ENCODE results near the gene RXFP2. TPM values are rescaled to one million over a fixed set of nuclear protein-coding genes. Genes with fewer than 3 reads are reported as not detected.

The RXFP2 gene
- total and polyA plus RNA-seq, 2 donors from 2014 or later, result 0.09 TPM; not detected in 1

GRCh38 chr13:31826521-31826920 lies 87.2 kb downstream of the RXFP2 start:
- no peaks in the 10 kb centered on the region for H3K9me3 ChIP-seq (ENCODE audit: control insufficient read depth in 2 of 3, insufficient read depth in 1 of 3, low read length in 3 of 3)
- no peak overlapping the region for H3K4me3 ChIP-seq (ENCODE audit: low read length in 3 of 3)
- H3K4me1 ChIP-seq (ENCODE audit: control insufficient read depth in 2 of 3, insufficient read depth in 2 of 3, low read depth in 1 of 3, low read length in 3 of 3), result no peaks in the 10 kb centered on the region
- DNase-seq (no peak), FAIRE-seq (no peak)
- no peak overlapping the region for H3K9ac ChIP-seq (ENCODE audit: low read length in 3 of 3)
- H3K27me3 ChIP-seq (ENCODE audit: control insufficient read depth, insufficient read depth, low read length), result no peaks in the 10 kb centered on the region
- no peak for TF ChIP-seq CTCF (IDR thresholded peaks at IDR 0.05; ENCODE audit: borderline replicate concordance, extremely low read depth, insufficient read depth)
- no peaks in the 10 kb centered on the region for H3K36me3 ChIP-seq (ENCODE audit: control insufficient read depth in 2 of 3, insufficient read depth in 3 of 3, low read length in 3 of 3)
- intact Hi-C loops (cut with DNase I), result no loop called here
- no peak overlapping the region for H3K27ac ChIP-seq (ENCODE audit: low read depth in 2 of 2, low read length in 2 of 2)

GRCh38 chr13:31827707-31828106 lies 88.4 kb downstream of the RXFP2 start:
- intact Hi-C loops (cut with DNase I), result no loop called here
- Histone ChIP-seq H3K4me3 (ENCODE audit: low read length in 3 of 3) (no peak overlapping the region), H3K27me3 (ENCODE audit: control insufficient read depth, insufficient read depth, low read length) (no peaks in the 10 kb centered on the region), H3K9ac (ENCODE audit: low read length in 3 of 3) (no peak overlapping the region), H3K36me3 (ENCODE audit: control insufficient read depth in 2 of 3, insufficient read depth in 3 of 3, low read length in 3 of 3) (no peaks in the 10 kb centered on the region), H3K27ac (ENCODE audit: low read depth in 2 of 2, low read length in 2 of 2) (no peak overlapping the region), H3K9me3 (ENCODE audit: control insufficient read depth in 2 of 3, insufficient read depth in 1 of 3, low read length in 3 of 3) (no peaks in the 10 kb centered on the region), H3K4me1 (ENCODE audit: control insufficient read depth in 2 of 3, insufficient read depth in 2 of 3, low read depth in 1 of 3, low read length in 3 of 3) (no peaks in the 10 kb centered on the region)
- TF ChIP-seq CTCF (IDR thresholded peaks at IDR 0.05; ENCODE audit: borderline replicate concordance, extremely low read depth, insufficient read depth), result no peak
- FAIRE-seq (no peak), DNase-seq (peak in 1 of 5 donors; percentile 3)

- no peak overlapping the region for H3K9ac ChIP-seq (ENCODE audit: low read length in 3 of 3)
- H3K27ac ChIP-seq (ENCODE audit: low read depth in 2 of 2, low read length in 2 of 2), result no peak overlapping the region
- H3K4me1 ChIP-seq (ENCODE audit: control insufficient read depth in 2 of 3, insufficient read depth in 2 of 3, low read depth in 1 of 3, low read length in 3 of 3), result no peaks in the 10 kb centered on the region
- no peak overlapping the region for H3K4me3 ChIP-seq (ENCODE audit: low read length in 3 of 3)
- no peaks in the 10 kb centered on the region for H3K9me3 ChIP-seq (ENCODE audit: control insufficient read depth in 2 of 3, insufficient read depth in 1 of 3, low read length in 3 of 3)
- no peak for DNase-seq
- no peak for FAIRE-seq
- intact Hi-C loops (cut with DNase I), result no loop called here
- no peak for TF ChIP-seq CTCF (IDR thresholded peaks at IDR 0.05; ENCODE audit: borderline replicate concordance, extremely low read depth, insufficient read depth)
- H3K36me3 ChIP-seq (ENCODE audit: control insufficient read depth in 2 of 3, insufficient read depth in 3 of 3, low read length in 3 of 3), result no peaks in the 10 kb centered on the region
- H3K27me3 ChIP-seq (ENCODE audit: control insufficient read depth, insufficient read depth, low read length), result no peaks in the 10 kb centered on the region
Measured at GRCh38 chr13:31835932-31836331, 96.6 kb downstream of the RXFP2 start.

- no peaks in the 10 kb centered on the region for H3K36me3 ChIP-seq (ENCODE audit: control insufficient read depth in 2 of 3, insufficient read depth in 3 of 3, low read length in 3 of 3)
- H3K4me3 ChIP-seq (ENCODE audit: low read length in 3 of 3), result no peak overlapping the region
- no peak for DNase-seq
- intact Hi-C loops (cut with DNase I), result no loop called here
- H3K4me1 ChIP-seq (ENCODE audit: control insufficient read depth in 2 of 3, insufficient read depth in 2 of 3, low read depth in 1 of 3, low read length in 3 of 3), result no peaks in the 10 kb centered on the region
- FAIRE-seq, result no peak
- no peak overlapping the region for H3K27ac ChIP-seq (ENCODE audit: low read depth in 2 of 2, low read length in 2 of 2)
- no peaks in the 10 kb centered on the region for H3K9me3 ChIP-seq (ENCODE audit: control insufficient read depth in 2 of 3, insufficient read depth in 1 of 3, low read length in 3 of 3)
- H3K9ac ChIP-seq (ENCODE audit: low read length in 3 of 3), result no peak overlapping the region
- H3K27me3 ChIP-seq (ENCODE audit: control insufficient read depth, insufficient read depth, low read length), result peaks cover 18% of the 10 kb centered on the region
- TF ChIP-seq CTCF (IDR thresholded peaks at IDR 0.05; ENCODE audit: borderline replicate concordance, extremely low read depth, insufficient read depth), result no peak
Measured at GRCh38 chr13:31843044-31843443, 103.7 kb downstream of the RXFP2 start.

Measured in kidney (tissue), 14 donors.